H9 (cell line): Measurements from ENCODE around the gene TEX2. TPM values are rescaled to one million over a fixed set of nuclear protein-coding genes. Genes with fewer than 3 reads are reported as not detected.
"Not testable (repeated sequence)": the region's sequence is repeated elsewhere in the genome, so short reads cannot be mapped to it uniquely, and the experiment has no call there.

Experiments used
- DNase-seq: peaks from one replicate; pipeline ENCODE4 v3.0.0-alpha.2; 2017
- H2AFZ ChIP-seq: one replicate; pipeline ENCODE4 v1.6.1; 2013; ENCODE audit warnings: mild to moderate bottlenecking, low read length, control low read depth, moderate library complexity
- H2AK5ac ChIP-seq: 2 replicates; pipeline ENCODE4 v1.6.1; 2013; ENCODE audit warnings: low read length, control low read depth, mixed read lengths; ENCODE audit not compliant: insufficient read length
- H2BK120ac ChIP-seq: one replicate; pipeline ENCODE4 v1.6.1; 2013; ENCODE audit warnings: low read depth, mild to moderate bottlenecking, low read length, control low read depth, inconsistent platforms; ENCODE audit not compliant: poor library complexity, severe bottlenecking
- H2BK12ac ChIP-seq: 2 replicates; pipeline ENCODE4 v1.6.1; 2013; ENCODE audit warnings: low read length, control low read depth, mixed read lengths, low read depth; ENCODE audit not compliant: insufficient read length
- H2BK15ac ChIP-seq: 2 replicates; pipeline ENCODE4 v1.6.1; 2013; ENCODE audit warnings: low read depth, low read length, control low read depth
- H2BK20ac ChIP-seq: one replicate; pipeline ENCODE4 v1.6.1; 2013; ENCODE audit warnings: low read depth, mild to moderate bottlenecking, low read length, control low read depth, inconsistent platforms; ENCODE audit not compliant: poor library complexity, severe bottlenecking
- H2BK5ac ChIP-seq: 2 replicates; pipeline ENCODE4 v1.6.1; 2013; ENCODE audit warnings: low read length, control low read depth, mixed read lengths; ENCODE audit not compliant: insufficient read length
- H3K14ac ChIP-seq: 2 replicates; pipeline ENCODE4 v1.6.1; 2013; ENCODE audit warnings: low read length, control low read depth; ENCODE audit not compliant: insufficient read depth
- H3K18ac ChIP-seq: 2 replicates; pipeline ENCODE4 v1.6.1; 2013; ENCODE audit warnings: low read depth, mild to moderate bottlenecking, mixed read lengths, low read length, control low read depth; ENCODE audit not compliant: insufficient read length
- H3K23ac ChIP-seq: 2 replicates; pipeline ENCODE4 v1.6.1; 2013; ENCODE audit warnings: low read length, control low read depth, mixed read lengths, low read depth; ENCODE audit not compliant: insufficient read length
- H3K23me2 ChIP-seq: 2 replicates; pipeline ENCODE4 v1.6.1; 2013; ENCODE audit warnings: low read depth, mild to moderate bottlenecking, mixed read lengths, low read length, control low read depth; ENCODE audit not compliant: insufficient read length, poor library complexity, severe bottlenecking
- H3K27ac ChIP-seq: 2 replicates; pipeline ENCODE4 v1.5.1; 2013; ENCODE audit warnings: low read length, control low read depth, mixed read lengths, low read depth; ENCODE audit not compliant: insufficient read length
- H3K27me3 ChIP-seq: 2 replicates; pipeline ENCODE4 v1.6.1; 2013; ENCODE audit warnings: low read length, control low read depth, inconsistent platforms; ENCODE audit not compliant: insufficient read depth
- H3K4ac ChIP-seq: 2 replicates; pipeline ENCODE4 v1.6.1; 2013; ENCODE audit warnings: low read depth, mild to moderate bottlenecking, control low read depth, inconsistent platforms, low read length, moderate library complexity
- H3K4me1 ChIP-seq: 2 replicates; pipeline ENCODE4 v1.6.1; 2013; ENCODE audit warnings: low read length, control low read depth, inconsistent platforms; ENCODE audit not compliant: insufficient read depth
- H3K4me2 ChIP-seq: 2 replicates; pipeline ENCODE4 v1.6.1; 2013; ENCODE audit warnings: low read length, control low read depth, mixed read lengths; ENCODE audit not compliant: insufficient read length, insufficient read depth
- H3K56ac ChIP-seq: 2 replicates; pipeline ENCODE4 v1.6.1; 2013; ENCODE audit warnings: low read depth, mild to moderate bottlenecking, mixed read lengths, low read length, control low read depth; ENCODE audit not compliant: insufficient read length
- H3K79me1 ChIP-seq: 2 replicates; pipeline ENCODE4 v1.6.1; 2013; ENCODE audit warnings: low read depth, mild to moderate bottlenecking, moderate library complexity, low read length, control low read depth, inconsistent platforms; ENCODE audit not compliant: insufficient read depth, poor library complexity, severe bottlenecking
- H3K79me2 ChIP-seq: 2 replicates; pipeline ENCODE4 v1.6.1; 2013; ENCODE audit warnings: low read length, control low read depth, inconsistent platforms; ENCODE audit not compliant: insufficient read depth
- H3K9ac ChIP-seq: 2 replicates; pipeline ENCODE4 v1.6.1; 2013; ENCODE audit warnings: low read length, control low read depth, mixed read lengths; ENCODE audit not compliant: insufficient read length; ENCODE audit errors: extremely low read depth
- H3K9me3 ChIP-seq: one replicate; pipeline ENCODE4 v1.6.1; 2013; ENCODE audit warnings: low read depth, low read length, inconsistent platforms; ENCODE audit not compliant: control insufficient read depth
- H3T11ph ChIP-seq: one replicate; pipeline ENCODE4 v1.6.1; 2013; ENCODE audit warnings: mild to moderate bottlenecking, low read length, control low read depth, inconsistent platforms
- H4K20me1 ChIP-seq: one replicate; pipeline ENCODE4 v1.6.1; 2013; ENCODE audit not compliant: control insufficient read depth, insufficient read length, insufficient read depth
- H4K5ac ChIP-seq: 2 replicates; pipeline ENCODE4 v1.6.1; 2013; ENCODE audit warnings: low read depth, mild to moderate bottlenecking, mixed read lengths, low read length, control low read depth; ENCODE audit not compliant: insufficient read length
- H4K8ac ChIP-seq: replicated peaks from 2 replicates; pipeline ENCODE4 v1.6.1; 2013; ENCODE audit warnings: low read length, control low read depth, mixed read lengths, low read depth; ENCODE audit not compliant: insufficient read length
- H4K91ac ChIP-seq: 2 replicates; pipeline ENCODE4 v1.6.1; 2013; ENCODE audit warnings: low read depth, mild to moderate bottlenecking, moderate library complexity, mixed read lengths, low read length, control low read depth; ENCODE audit not compliant: insufficient read length
- H3K27ac Mint-ChIP-seq, 3 experiments: 2 replicates in 2 of 3; 3 replicates in 1 of 3; pipeline ENCODE4 v1.8.0; 2020 to 2021; ENCODE audit warnings: mixed read lengths in 3 of 3, mild to moderate bottlenecking in 1 of 3, moderate library complexity in 1 of 3
- H3K27me3 Mint-ChIP-seq: 2 replicates; pipeline ENCODE4 v1.8.0; 2021; ENCODE audit warnings: low read depth, mild to moderate bottlenecking, moderate library complexity, mixed read lengths
- H3K36me3 Mint-ChIP-seq, 3 experiments: 2 replicates in 2 of 3; 3 replicates in 1 of 3; pipeline ENCODE4 v1.8.0; 2020 to 2021; ENCODE audit warnings: low read depth in 3 of 3, mixed read lengths in 3 of 3; ENCODE audit not compliant: insufficient read depth in 1 of 3
- H3K4me1 Mint-ChIP-seq, 2 experiments: 2 replicates each; pipeline ENCODE4 v1.8.0; 2020; ENCODE audit warnings: mixed read lengths in 2 of 2
- H3K4me3 Mint-ChIP-seq, 2 experiments: 2 replicates in 1 of 2; 3 replicates in 1 of 2; pipeline ENCODE4 v1.8.0; 2020 to 2021; ENCODE audit warnings: mild to moderate bottlenecking in 2 of 2, mixed read lengths in 2 of 2, moderate library complexity in 1 of 2
- H3K9me3 Mint-ChIP-seq, 2 experiments: 2 replicates in 1 of 2; 3 replicates in 1 of 2; pipeline ENCODE4 v1.8.0; 2020; ENCODE audit warnings: mild to moderate bottlenecking in 2 of 2, mixed read lengths in 2 of 2, moderate library complexity in 1 of 2
- WGBS: extraction: QIAGEN DNeasy Blood & Tissue Kit; methylation state at CpG from one replicate; pipeline ENCODE4 v1.1.7; 2013; ENCODE audit warnings: missing lambda C conversion rate, low lambda C conversion rate, mixed read lengths; ENCODE audit not compliant: insufficient read length; ENCODE audit errors: extremely low coverage; 5-methylcytosine and 5-hydroxymethylcytosine counted together
- total RNA-seq: library from RNA; stranded (reverse); gene quantifications from 2 replicates; pipeline ENCODE4 v1.2.1, GENCODE V29; 2021
- TF ChIP-seq, protein P1 (sequence below): fragments of 200-600 bp; sonication (generic); conservative IDR thresholded peaks from 3 replicates; pipeline ENCODE4 v1.8.0; 2021; ENCODE audit warnings: antibody characterized with exemption, mild to moderate bottlenecking

The TEX2 gene
- total RNA-seq, 1 experiment from 2014 or later = 12.2 TPM

GRCh38 chr17:64170286-64170685, 92.8 kb downstream of the TEX2 start:
- no peaks in the 10 kb centered on the region for H3K9me3 Mint-ChIP-seq
- Histone ChIP-seq H4K20me1 (no peaks in the 10 kb centered on the region), H2BK120ac (no peak overlapping the region), H3K4ac (no peak overlapping the region), H3K18ac (no peak overlapping the region), H4K5ac (no peak overlapping the region), H3K23ac (no peak overlapping the region), H2AFZ (no peak overlapping the region), H3K4me2 (no peak overlapping the region), H3K27ac (no peak overlapping the region), H3K9ac (no peak overlapping the region), H4K91ac (no peak overlapping the region), H3K56ac (no peak overlapping the region), H2BK5ac (no peak overlapping the region), H3K9me3 (no peaks in the 10 kb centered on the region), H2BK15ac (no peak overlapping the region), H2AK5ac (no peak overlapping the region), H3K79me1 (no peaks in the 10 kb centered on the region), H2BK20ac (no peak overlapping the region), H3K23me2 (no peaks in the 10 kb centered on the region), H3K79me2 (no peaks in the 10 kb centered on the region), H2BK12ac (no peak overlapping the region), H3T11ph (no peak overlapping the region), H3K14ac (no peak overlapping the region), H4K8ac (no peak overlapping the region), H3K27me3 (no peaks in the 10 kb centered on the region), H3K4me1 (no peaks in the 10 kb centered on the region)
- H3K27ac Mint-ChIP-seq = peak overlapping the region in 2 of 3 experiments; percentile 1 to 58; a peak in 3 of 7 replicates
- TF ChIP-seq, protein P1, sequence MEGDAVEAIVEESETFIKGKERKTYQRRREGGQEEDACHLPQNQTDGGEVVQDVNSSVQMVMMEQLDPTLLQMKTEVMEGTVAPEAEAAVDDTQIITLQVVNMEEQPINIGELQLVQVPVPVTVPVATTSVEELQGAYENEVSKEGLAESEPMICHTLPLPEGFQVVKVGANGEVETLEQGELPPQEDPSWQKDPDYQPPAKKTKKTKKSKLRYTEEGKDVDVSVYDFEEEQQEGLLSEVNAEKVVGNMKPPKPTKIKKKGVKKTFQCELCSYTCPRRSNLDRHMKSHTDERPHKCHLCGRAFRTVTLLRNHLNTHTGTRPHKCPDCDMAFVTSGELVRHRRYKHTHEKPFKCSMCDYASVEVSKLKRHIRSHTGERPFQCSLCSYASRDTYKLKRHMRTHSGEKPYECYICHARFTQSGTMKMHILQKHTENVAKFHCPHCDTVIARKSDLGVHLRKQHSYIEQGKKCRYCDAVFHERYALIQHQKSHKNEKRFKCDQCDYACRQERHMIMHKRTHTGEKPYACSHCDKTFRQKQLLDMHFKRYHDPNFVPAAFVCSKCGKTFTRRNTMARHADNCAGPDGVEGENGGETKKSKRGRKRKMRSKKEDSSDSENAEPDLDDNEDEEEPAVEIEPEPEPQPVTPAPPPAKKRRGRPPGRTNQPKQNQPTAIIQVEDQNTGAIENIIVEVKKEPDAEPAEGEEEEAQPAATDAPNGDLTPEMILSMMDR = no peak
- H3K36me3 Mint-ChIP-seq = peaks cover 7 to 16% (median 9%) of the 10 kb centered on the region in 3 experiments; a peak in 4 of 7 replicates
- no peak overlapping the region for H3K4me3 Mint-ChIP-seq
- no peak for DNase-seq
- WGBS = no CpG with 5 or more reads among the region's 4 CpGs
- peaks cover 0 to 3% of the 10 kb centered on the region in 2 experiments; a peak in 1 of 4 replicates for H3K4me1 Mint-ChIP-seq
- H3K27me3 Mint-ChIP-seq = no peaks in the 10 kb centered on the region

DNA sequence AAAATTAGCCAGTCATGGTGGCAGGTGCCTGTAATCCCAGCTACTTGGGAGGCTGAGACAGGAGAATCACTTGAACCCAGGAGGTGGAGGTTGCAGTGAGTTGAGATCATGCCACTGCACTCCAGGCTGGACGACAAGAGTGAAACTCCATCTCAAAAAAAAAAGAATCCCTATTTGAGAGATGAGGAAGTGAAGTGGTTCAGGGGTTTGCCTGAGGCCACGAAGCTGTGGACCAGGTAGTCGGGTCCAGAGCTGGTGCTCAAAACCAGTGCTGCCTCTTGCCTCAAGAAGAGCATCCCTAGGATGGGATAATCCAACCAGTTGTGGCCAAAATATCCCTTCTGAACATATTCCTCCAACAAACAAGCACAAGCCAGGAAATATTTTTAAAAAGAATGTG, 95.4 kb downstream of the TEX2 start:
- not testable (repeated sequence) for H3K4me1 Mint-ChIP-seq, H2BK20ac ChIP-seq, H2AFZ ChIP-seq, H3K79me2 ChIP-seq, H3K27ac Mint-ChIP-seq, H3K4me2 ChIP-seq, H3K23me2 ChIP-seq, H3K4me1 ChIP-seq, H3K9me3 Mint-ChIP-seq, H2BK15ac ChIP-seq, H4K91ac ChIP-seq, H3K14ac ChIP-seq, H3T11ph ChIP-seq, H3K23ac ChIP-seq, H3K27me3 Mint-ChIP-seq, H2BK120ac ChIP-seq, H3K56ac ChIP-seq, H2BK12ac ChIP-seq, H3K18ac ChIP-seq, H4K8ac ChIP-seq, H2BK5ac ChIP-seq, H3K27me3 ChIP-seq, H3K4me3 Mint-ChIP-seq, H3K27ac ChIP-seq, H3K9ac ChIP-seq, DNase-seq, H3K4ac ChIP-seq, H4K20me1 ChIP-seq, H2AK5ac ChIP-seq, H3K9me3 ChIP-seq, H3K79me1 ChIP-seq, H4K5ac ChIP-seq
- H3K36me3 Mint-ChIP-seq = peaks cover 7 to 16% (median 9%) of the 10 kb centered on the region in 3 experiments; a peak in 4 of 7 replicates
- no CpG with 5 or more reads among the region's 3 CpGs for WGBS
